Measurements from ENCODE around the gene NGRN. TPM values are rescaled to one million over a fixed set of nuclear protein-coding genes. Genes with fewer than 3 reads are reported as not detected.

The NGRN gene
- total RNA-seq, 2 donors from 2014 or later = 56.5 to 60.4 TPM

DNA sequence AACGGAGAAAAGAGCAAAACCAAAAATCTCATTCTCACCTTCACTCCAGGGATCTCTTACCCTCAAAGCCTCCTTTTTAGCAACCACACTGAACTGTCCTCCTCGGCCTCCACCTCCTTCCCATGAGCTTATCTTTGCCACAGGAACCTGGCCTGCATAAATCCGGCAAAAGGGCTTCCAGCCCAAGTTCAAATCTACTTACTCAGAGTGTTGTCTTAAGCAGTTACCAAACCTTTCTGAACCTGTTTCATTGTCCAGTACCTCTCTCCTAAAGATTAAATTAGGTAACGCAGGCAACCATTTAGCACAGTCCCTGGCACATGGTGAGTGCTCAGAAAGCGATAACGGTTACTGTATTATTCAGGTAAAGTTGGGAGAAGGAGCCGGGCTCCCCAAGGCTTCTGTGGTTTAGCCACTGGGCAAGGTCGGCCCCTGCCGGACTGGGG lies 32.5 kb upstream of the NGRN start:
- no peak for TF ChIP-seq CTCF (IDR thresholded peaks at IDR 0.05)
- intact Hi-C loops (cut with DNase I) = no loop called here
- Histone ChIP-seq H3K9ac (ENCODE audit: low read depth in 2 of 2, low read length in 2 of 2) (peak overlapping the region; percentile 97 to 98), H3K4me3 (peak overlapping the region; percentile 84), H3K27me3 (no peaks in the 10 kb centered on the region), H3K36me3 (peaks cover 11% of the 10 kb centered on the region), H3K9me3 (no peaks in the 10 kb centered on the region), H3K4me1 (peaks cover 15% of the 10 kb centered on the region), H3K27ac (peak overlapping the region; percentile 99)
- DNase-seq = no peak

DNA sequence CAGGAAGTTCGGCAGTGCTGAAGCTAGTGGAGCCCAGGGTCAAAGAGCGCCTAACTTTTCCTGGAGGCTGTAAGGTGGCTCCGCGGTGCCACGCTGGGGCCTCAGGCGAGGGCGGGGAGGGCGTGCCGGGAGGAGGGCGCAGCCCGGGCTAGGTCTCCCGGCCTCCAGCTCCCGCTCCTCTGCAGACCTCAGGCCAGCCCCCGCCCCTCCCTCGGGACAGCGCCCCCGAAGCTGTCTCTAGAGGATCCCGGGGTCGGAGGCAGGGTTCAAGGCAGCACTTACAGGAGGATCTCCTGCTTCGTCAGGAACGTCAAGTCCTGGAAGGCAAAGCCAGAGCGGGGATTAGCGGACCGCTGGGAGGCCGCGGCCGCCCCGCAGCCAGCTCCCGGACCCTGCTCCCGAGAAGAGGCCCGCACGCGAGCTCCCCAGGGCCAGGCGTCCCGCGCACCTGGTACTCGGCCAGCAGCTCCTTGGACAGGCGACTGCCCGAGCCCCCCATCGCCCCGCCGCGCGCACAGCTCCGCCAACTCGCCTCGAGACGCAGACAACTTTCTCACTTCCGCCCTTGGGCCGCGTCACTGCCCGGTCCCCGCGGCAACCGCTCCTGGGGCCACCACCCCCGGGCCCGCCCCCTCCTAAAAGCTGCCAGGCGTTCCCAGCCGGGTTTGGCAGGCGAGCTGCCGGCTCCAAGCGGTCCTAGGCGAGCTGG lies 31.9 kb upstream of the NGRN start, which contains the start of gene CIB1:
Gene CIB1, minus strand, starts transcription at position 555 of the 709 bp plus-strand sequence. Its CDS starts 56 bp downstream, at position 499.
- DNase-seq = peak; percentile 98
- Histone ChIP-seq H3K27ac (peak within 1 kb of the TSS; percentile 99), H3K36me3 (peaks cover 7% of the 10 kb centered on the region), H3K9ac (ENCODE audit: low read depth in 2 of 2, low read length in 2 of 2) (peak within 1 kb of the TSS; percentile 97 to 98), H3K27me3 (no peaks in the 10 kb centered on the region), H3K4me1 (peaks cover 15% of the 10 kb centered on the region), H3K9me3 (no peaks in the 10 kb centered on the region), H3K4me3 (peak within 1 kb of the TSS; percentile 84)
- intact Hi-C loops (cut with DNase I) = no loop called here
- TF ChIP-seq CTCF (IDR thresholded peaks at IDR 0.05) = peak; percentile 55

GRCh38 chr15:90234096-90234988 lies 31.1 kb upstream of the NGRN start, which contains the start of gene GDPGP1:
Gene GDPGP1 (plus strand): TSS chr15:90234209. CDS start chr15:90240909, 6,700 bp downstream.
- peak within 1 kb of the TSS; percentile 97 to 98 for H3K9ac ChIP-seq (ENCODE audit: low read depth in 2 of 2, low read length in 2 of 2)
- H3K36me3 ChIP-seq = no peaks in the 10 kb centered on the region
- no peaks in the 10 kb centered on the region for H3K9me3 ChIP-seq
- intact Hi-C loops (cut with DNase I) = no loop called here
- peak within 1 kb of the TSS; percentile 99 for H3K27ac ChIP-seq
- DNase-seq = no peak
- no peaks in the 10 kb centered on the region for H3K27me3 ChIP-seq
- H3K4me1 ChIP-seq = peaks cover 15% of the 10 kb centered on the region
- peak within 1 kb of the TSS; percentile 84 for H3K4me3 ChIP-seq
- no peak for TF ChIP-seq CTCF (IDR thresholded peaks at IDR 0.05)

DNA sequence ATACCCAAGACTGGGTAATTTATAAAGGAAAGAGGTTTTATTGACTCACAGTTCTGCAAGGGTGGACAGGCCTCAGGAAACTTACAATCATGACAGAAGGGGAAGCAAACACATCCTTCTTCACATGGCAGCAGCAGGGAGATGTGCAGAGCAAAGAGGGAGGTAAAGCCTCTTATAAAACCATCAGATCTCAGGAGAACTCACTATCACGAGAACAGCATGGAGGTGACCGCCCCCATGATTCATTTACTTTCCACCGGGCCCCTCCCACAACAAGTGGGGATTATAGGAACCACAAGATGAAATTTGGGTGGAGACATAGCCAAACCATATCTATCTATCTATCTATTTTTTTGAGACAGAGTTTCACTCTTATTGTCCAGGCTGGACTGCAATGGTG lies 26.1 kb upstream of the NGRN start:
- H3K4me3 ChIP-seq = no peak overlapping the region
- H3K36me3 ChIP-seq = no peaks in the 10 kb centered on the region
- no peak overlapping the region for H3K9ac ChIP-seq (ENCODE audit: low read depth in 2 of 2, low read length in 2 of 2)
- no peak overlapping the region for H3K27ac ChIP-seq
- TF ChIP-seq CTCF (IDR thresholded peaks at IDR 0.05) = no peak
- intact Hi-C loops (cut with DNase I) = no loop called here
- H3K27me3 ChIP-seq = no peaks in the 10 kb centered on the region
- no peak for DNase-seq
- H3K4me1 ChIP-seq = no peaks in the 10 kb centered on the region
- H3K9me3 ChIP-seq = no peaks in the 10 kb centered on the region

DNA sequence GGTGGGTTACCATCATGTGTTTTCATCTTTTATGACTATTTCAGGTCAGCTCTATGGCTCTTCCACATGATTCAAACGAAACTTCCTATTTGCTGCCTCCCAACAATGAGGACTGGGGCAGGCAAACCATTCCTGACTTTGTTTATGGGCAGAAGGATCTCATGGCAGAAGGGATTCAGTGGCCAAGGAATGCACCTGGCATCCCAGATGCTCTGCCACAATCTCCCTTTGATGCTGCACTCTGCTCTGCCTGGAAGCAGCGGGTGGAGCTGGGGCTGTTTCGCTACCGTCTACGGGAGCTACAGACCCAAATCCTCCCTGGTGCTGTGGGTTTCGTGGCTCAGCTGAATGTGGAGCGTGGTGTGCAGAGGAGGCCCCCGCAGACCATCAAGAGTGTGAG lies 24.6 kb upstream of the NGRN start:
- Histone ChIP-seq H3K4me3 (no peak overlapping the region), H3K9me3 (no peaks in the 10 kb centered on the region), H3K27ac (no peak overlapping the region), H3K9ac (ENCODE audit: low read depth in 2 of 2, low read length in 2 of 2) (no peak overlapping the region), H3K36me3 (no peaks in the 10 kb centered on the region), H3K27me3 (no peaks in the 10 kb centered on the region), H3K4me1 (no peaks in the 10 kb centered on the region)
- intact Hi-C loops (cut with DNase I) = no loop called here
- no peak for TF ChIP-seq CTCF (IDR thresholded peaks at IDR 0.05)
- no peak for DNase-seq
